K562 (cell line): ENCODE results near the gene TRRAP. TPM values are rescaled to one million over a fixed set of nuclear protein-coding genes. Genes with fewer than 3 reads are reported as not detected.

Experiments
- ATAC-seq: fragments of 200-7000 bp; cut with Tn5 transposase; 3 replicates; pipeline ENCODE4 v1.9.1; 2020; ENCODE audit warnings: moderate library complexity
- BruUV-seq: library from RNA; stranded (reverse); fragments of 400-500 nt; replicated peaks from 2 replicates; lab custom pipeline; 2021; lab: Mats Ljungman, UMichigan
- CTCF ChIA-PET: fragments of 300-600 bp; formaldehyde crosslinking; extraction: SDS; loops from one replicate; lab custom pipeline; 2021; ENCODE audit warnings: low intra/inter-chr PET ratio; lab: Yijun Ruan, JAX
- POLR2A ChIA-PET: fragments of 300-600, 350-650 bp; sonication (Branson Sonifier 250); formaldehyde crosslinking; extraction: SDS; loops from one replicate; lab custom pipeline; 2021; ENCODE audit warnings: antibody characterized with exemption, inconsistent platforms; lab: Yijun Ruan, JAX
- DNase-seq, 4 experiments: peaks; one replicate each; pipeline versions ENCODE4 v3.0.0 to v3.0.0-alpha.2; 2011 to 2018; ENCODE audit warnings: low spot score in 3 of 4, mixed read lengths in 3 of 4; ENCODE audit errors: extremely low read depth in 1 of 4
- FAIRE-seq: peaks from 2 replicates; lab custom pipeline; 2011; peaks lifted over from hg19 to GRCh38; lab: Jason Lieb, UNC
- H2AFZ ChIP-seq: 2 replicates; pipeline ENCODE4 v1.6.0; 2011; ENCODE audit warnings: low read depth, low read length, control low read depth, inconsistent platforms
- H3K27ac ChIP-seq: fragments of 200-600 bp; 3 replicates; pipeline ENCODE4 v1.8.0; 2011; ENCODE audit warnings: low read depth, mild to moderate bottlenecking, control low read depth, inconsistent platforms, low read length, moderate library complexity, mixed read lengths; ENCODE audit errors: extremely low read depth
- H3K27me3 ChIP-seq, 2 experiments: fragments of 300-600 bp in 1 of 2; 2 replicates in 1 of 2; 3 replicates in 1 of 2; pipeline versions ENCODE4 v1.6.0 to v1.8.0; 2011; ENCODE audit warnings: inconsistent platforms in 2 of 2, low read length in 2 of 2, mild to moderate bottlenecking in 1 of 2, mixed read lengths in 1 of 2, moderate library complexity in 1 of 2; ENCODE audit not compliant: control insufficient read depth in 2 of 2, insufficient read depth in 2 of 2
- H3K36me3 ChIP-seq: fragments of 300-600 bp; 3 replicates; pipeline ENCODE4 v1.8.0; 2011; ENCODE audit warnings: mild to moderate bottlenecking, low read length, inconsistent platforms; ENCODE audit not compliant: control insufficient read depth, insufficient read depth
- H3K4me1 ChIP-seq, 2 experiments: fragments of 200-600 bp in 1 of 2; replicated peaks in 1 of 2; 2 replicates in 1 of 2; 3 replicates in 1 of 2; pipeline versions ENCODE4 v1.5.1 to v1.8.0; 2011; ENCODE audit warnings: inconsistent platforms in 2 of 2, low read length in 2 of 2, mild to moderate bottlenecking in 1 of 2, mixed read lengths in 1 of 2, moderate library complexity in 1 of 2; ENCODE audit not compliant: control insufficient read depth in 2 of 2, insufficient read depth in 2 of 2
- H3K4me2 ChIP-seq: 2 replicates; pipeline ENCODE4 v1.6.1; 2011; ENCODE audit warnings: low read length, control low read depth, inconsistent platforms, mixed read lengths; ENCODE audit not compliant: insufficient read depth
- H3K4me3 ChIP-seq: fragments of 200-600 bp; sonication (generic), shearing (Covaris generic); 2 replicates; pipeline ENCODE4 v1.5.1; 2016; ENCODE audit warnings: control low read depth, inconsistent platforms
- H3K79me2 ChIP-seq: fragments of 200-600 bp; 3 replicates; pipeline ENCODE4 v1.8.0; 2011; ENCODE audit warnings: low read length, inconsistent platforms; ENCODE audit not compliant: control insufficient read depth, insufficient read depth
- H3K9ac ChIP-seq, 2 experiments: 2 replicates each; pipeline versions ENCODE4 v1.6.0 to v1.6.1; 2011; ENCODE audit warnings: low read depth in 2 of 2, low read length in 2 of 2, control low read depth in 1 of 2, inconsistent platforms in 1 of 2, mild to moderate bottlenecking in 1 of 2, mixed read lengths in 1 of 2; ENCODE audit not compliant: insufficient read depth in 1 of 2
- H3K9me1 ChIP-seq: one replicate; pipeline ENCODE4 v1.6.0; 2011; ENCODE audit warnings: inconsistent platforms, mild to moderate bottlenecking, low read length, moderate library complexity; ENCODE audit not compliant: control insufficient read depth, insufficient read depth
- H3K9me3 ChIP-seq: replicated peaks from 2 replicates; pipeline ENCODE4 v1.5.1; 2011; ENCODE audit warnings: low read depth, low read length, inconsistent platforms; ENCODE audit not compliant: control insufficient read depth, insufficient read depth
- H4K20me1 ChIP-seq: replicated peaks from 2 replicates; pipeline ENCODE4 v1.6.1; 2011; ENCODE audit warnings: low read length, inconsistent platforms, mixed read lengths; ENCODE audit not compliant: control insufficient read depth, insufficient read depth
- ARNT ChIP-seq, 2 experiments: fragments of 450-650 bp; IDR thresholded peaks; 2 replicates each; pipeline ENCODE4 v1.6.1; 2016; ENCODE audit warnings: mild to moderate bottlenecking in 1 of 2
- NRF1 ChIP-seq, 2 experiments: fragments of 450-650 bp; IDR thresholded peaks in 1 of 2; conservative IDR thresholded peaks in 1 of 2; 2 replicates each; pipeline ENCODE4 v1.6.1; 2014; ENCODE audit warnings: mild to moderate bottlenecking in 2 of 2
- POLR2G ChIP-seq: fragments of 200-400 bp; formaldehyde crosslinking; IDR thresholded peaks from 2 replicates; pipeline ENCODE4 v1.6.1; 2017; ENCODE audit warnings: low read depth, mild to moderate bottlenecking, antibody characterized with exemption, low read length, moderate library complexity
- RB1 ChIP-seq: fragments of 450-650 bp; IDR thresholded peaks from 2 replicates; pipeline ENCODE4 v1.6.1; 2017; ENCODE audit warnings: low read depth, mild to moderate bottlenecking
- RBM22 ChIP-seq: fragments of 200-400 bp; formaldehyde crosslinking; IDR thresholded peaks from 2 replicates; pipeline ENCODE4 v1.6.1; 2018; ENCODE audit warnings: low read length, low read depth; ENCODE audit not compliant: poor library complexity, severe bottlenecking
- SMAD3 ChIP-seq: fragments of 450-650 bp; formaldehyde crosslinking; conservative IDR thresholded peaks from 2 replicates; pipeline ENCODE4 v1.4.0; 2020; ENCODE audit warnings: mild to moderate bottlenecking
- SMARCA4 ChIP-seq: fragments of 450-650 bp; IDR thresholded peaks from 2 replicates; pipeline ENCODE4 v1.6.1; 2016
- STAG1 ChIP-seq: sonication (generic); formaldehyde crosslinking; IDR thresholded peaks from 2 replicates; pipeline ENCODE4 v1.5.0; 2020; ENCODE audit warnings: missing genetic modification reagents, borderline replicate concordance
- ZC3H11A ChIP-seq: IDR thresholded peaks from 2 replicates; pipeline ENCODE4 v1.6.1; 2012; ENCODE audit warnings: low read depth, low read length, improper control_type of control experiment
- ZFPM2 ChIP-seq: fragments of 250-450 bp; sonication (Bioruptor Pico); IDR thresholded peaks from 2 replicates; pipeline ENCODE4 v1.5.1; 2022; ENCODE audit warnings: mild to moderate bottlenecking
- ZNF121 ChIP-seq: sonication (generic); formaldehyde crosslinking; conservative IDR thresholded peaks from 2 replicates; pipeline ENCODE4 v1.8.0; 2022; ENCODE audit warnings: missing genetic modification reagents
- ZNF551 ChIP-seq: fragments of 250-450 bp; sonication (Bioruptor Pico); IDR thresholded peaks from 2 replicates; pipeline ENCODE4 v1.5.0; 2021; ENCODE audit warnings: mild to moderate bottlenecking, moderate library complexity
- WGBS: fragments of 100-300 bp; shearing (Covaris generic); methylation state at CpG from one replicate; pipeline ENCODE4 v1.1.6; 2016; ENCODE audit warnings: low coverage, mixed read lengths; ENCODE audit not compliant: insufficient coverage; ENCODE audit errors: missing lambda C conversion rate; 5-methylcytosine and 5-hydroxymethylcytosine counted together
- in situ Hi-C: fragments of 300-500 bp; cut with MboI; formaldehyde crosslinking; loops from 4 replicates; pipeline ENCODE4 v1.15.0; 2018; ENCODE audit warnings: inconsistent platforms, mixed read lengths
- intact Hi-C: fragments of 100-400 bp; cut with micrococcal nuclease; formaldehyde crosslinking; loops from 2 replicates; pipeline ENCODE4 v1.14.2; 2022
- polyA plus RNA-seq, 8 experiments: library from polyadenylated mRNA; depleted of rRNA in 4 of 8; stranded (reverse) in 5 of 8; unstranded in 3 of 8; fragments of >200 nt; fragmentation: Nextera tagmentation in 2 of 8; fragmentation: Illumina TruSeq in 1 of 8; extraction: Ambion mirVana in 2 of 8; extraction: Trizol in 1 of 8; gene quantifications; 2 replicates each; pipeline versions ENCODE4 v1.2.1 to v1.2.3, GENCODE V29; 2011 to 2014; ENCODE audit warnings: inconsistent platforms in 1 of 8, missing spikeins in 1 of 8
- total RNA-seq, 7 experiments: library from RNA; depleted of rRNA in 6 of 7; stranded (reverse); fragments of >200 nt in 6 of 7; fragmentation: Illumina TruSeq in 2 of 7; extraction: Trizol in 2 of 7; gene quantifications; 2 replicates each; pipeline versions ENCODE4 v1.2.1 to v1.2.3, GENCODE V29; 2011 to 2021; ENCODE audit warnings: low replicate concordance in 1 of 7

The TRRAP gene
- total and polyA plus RNA-seq, 9 of the 15 experiments (the other 6 are each of a cell fraction or from before 2014, with no cell fraction given) = 1.3 to 47.2 (median 9.7) TPM

DNA sequence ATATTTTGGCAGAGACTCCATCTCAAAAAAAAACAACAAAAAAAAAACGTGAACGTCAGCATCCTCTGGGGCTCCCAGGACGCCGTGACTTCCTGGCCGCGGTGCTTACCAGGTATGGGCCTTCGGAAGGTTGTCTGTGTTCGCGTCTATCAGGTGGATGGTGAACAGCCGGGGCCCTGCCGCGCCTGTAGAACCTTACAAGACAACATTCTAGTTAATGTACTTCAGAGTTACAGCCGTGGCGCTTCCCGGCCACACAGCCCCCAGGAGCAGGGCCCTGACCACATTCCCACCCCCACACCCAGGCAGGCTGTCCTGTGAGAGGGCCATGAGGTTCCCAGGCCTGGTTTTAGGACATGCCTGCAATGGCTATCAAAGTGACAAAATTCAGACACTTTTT lies 154.6 kb downstream of the TRRAP start:
- Histone ChIP-seq H3K9ac (peak overlapping the region in 1 of 2 experiments; percentile 6; a peak in 1 of 4 replicates), H3K9me3 (no peaks in the 10 kb centered on the region), H4K20me1 (no peaks in the 10 kb centered on the region), H3K27me3 (no peaks in the 10 kb centered on the region), H3K9me1 (no peaks in the 10 kb centered on the region), H3K4me2 (no peak overlapping the region), H3K79me2 (no peaks in the 10 kb centered on the region), H3K4me1 (no peaks in the 10 kb centered on the region; a peak in 1 of 5 replicates), H3K4me3 (no peak overlapping the region), H2AFZ (no peak overlapping the region), H3K36me3 (peaks cover 95% of the 10 kb centered on the region; the same call in 2 of the 3 replicates), H3K27ac (no peak overlapping the region)
- CTCF ChIA-PET = no interaction called here
- in situ Hi-C loops (no loop called here), intact Hi-C loops (no loop called here)
- FAIRE-seq = no peak
- POLR2A ChIA-PET = no interaction called here
- BruUV-seq = no TSS peak
- no peak for DNase-seq
- no peak for ATAC-seq
- WGBS = 93% methylated on average over 15 of the region's 15 CpGs
- TF ChIP-seq ZNF121 (CRISPR knock-in tag) (no peak), ZFPM2 (CRISPR knock-in tag) (no peak), SMARCA4 (no peak), ZNF551 (CRISPR knock-in tag) (no peak), RB1 (no peak), POLR2G (peak; percentile 49; the same call in 1 of the 2 replicates), ZC3H11A (no peak), ARNT (IDR thresholded peaks at IDR 0.05) (no peak), NRF1 (conservative IDR thresholded peaks at IDR 0.05 in 1 of 2, IDR thresholded peaks at IDR 0.05 in 1 of 2) (no peak), STAG1 (CRISPR knock-in tag) (no peak), SMAD3 (CRISPR knock-in tag) (no peak), RBM22 (peak; percentile 80)
